ENCODE data around the gene PLAAT3. TPM values are rescaled to one million over a fixed set of nuclear protein-coding genes. Genes with fewer than 3 reads are reported as not detected.
"Not testable (repeated sequence)": the region's sequence is repeated elsewhere in the genome, so short reads cannot be mapped to it uniquely, and the experiment has no call there.

Gene PLAAT3
- total RNA-seq, 2 experiments from 2014 or later = 9.7 to 10.4 TPM

DNA sequence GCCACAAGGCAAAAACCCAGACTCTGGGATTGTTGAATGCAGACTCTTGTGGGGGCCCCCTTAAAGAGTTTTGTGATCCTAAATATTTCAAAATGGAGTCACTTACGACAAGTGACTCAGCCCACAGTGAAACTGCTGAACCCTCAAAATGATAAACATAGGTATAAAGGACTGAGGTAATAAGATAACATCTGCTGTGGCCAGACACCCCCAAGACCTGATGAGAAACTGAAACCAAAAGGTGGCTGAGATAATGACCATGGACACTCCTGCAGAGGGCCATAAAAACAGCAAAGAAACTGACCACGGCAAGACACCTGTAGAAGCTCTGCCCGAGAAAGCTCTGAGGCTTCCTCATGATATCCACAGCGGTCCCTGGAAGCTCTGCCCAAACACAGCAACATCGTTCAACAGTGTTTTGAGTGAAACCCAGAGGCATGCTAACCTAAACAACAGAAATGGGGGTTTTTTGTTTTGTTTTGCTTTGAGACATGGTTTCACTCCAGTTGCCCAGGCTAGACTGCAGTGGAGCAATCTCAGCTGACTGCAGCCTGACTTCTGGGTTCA is 79.3 kb downstream of the PLAAT3 start:
- peaks cover 74% of the 10 kb centered on the region for H3K4me1 Mint-ChIP-seq (ENCODE audit: low read depth)
- DNase-seq (peak; percentile 44), ATAC-seq (peak; percentile 12)
- H3K9me3 Mint-ChIP-seq (ENCODE audit: insufficient read depth) = no peaks in the 10 kb centered on the region
- H3K36me3 Mint-ChIP-seq (ENCODE audit: low read depth) = peaks cover 3% of the 10 kb centered on the region
- H3K27me3 Mint-ChIP-seq (ENCODE audit: low read depth) = no peaks in the 10 kb centered on the region
- H3K4me3 Mint-ChIP-seq = peak overlapping the region; percentile 42
- ChIA-PET POLR2A (interaction anchor here (3.5 to 6.2 kb wide), 2 partner anchors 17 to 30 kb away, joined by 27 to 106 read pairs; partner anchors contain the start of gene PLAAT2), CTCF (interaction anchor here (0.6 to 4.3 kb wide), 4 partner anchors 16 to 101 kb away, joined by 3 to 30 read pairs (median 12); no protein-coding TSS in a partner anchor)
- peak overlapping the region; percentile 92 for H3K27ac Mint-ChIP-seq

- Mint-ChIP-seq H3K4me3 (no peak overlapping the region), H3K27ac (peak overlapping the region; percentile 47), H3K9me3 (ENCODE audit: insufficient read depth) (no peaks in the 10 kb centered on the region), H3K4me1 (ENCODE audit: low read depth) (peaks cover 82% of the 10 kb centered on the region), H3K36me3 (ENCODE audit: low read depth) (peaks cover 3% of the 10 kb centered on the region), H3K27me3 (ENCODE audit: low read depth) (no peaks in the 10 kb centered on the region)
- ChIA-PET CTCF (interaction anchor here (0.9 to 2.8 kb wide), 3 partner anchors 17 to 102 kb away, joined by 3 to 12 read pairs (median 4); no protein-coding TSS in a partner anchor), POLR2A (interaction anchor here (1.1 kb wide), 1 partner anchor 17 kb away, joined by 5 read pairs; no protein-coding TSS in a partner anchor)
- ATAC-seq = no peak
- no peak for DNase-seq
These were observed 80.2 kb downstream of the PLAAT3 start for GRCh38 chr11:63534076-63534475.

DNA sequence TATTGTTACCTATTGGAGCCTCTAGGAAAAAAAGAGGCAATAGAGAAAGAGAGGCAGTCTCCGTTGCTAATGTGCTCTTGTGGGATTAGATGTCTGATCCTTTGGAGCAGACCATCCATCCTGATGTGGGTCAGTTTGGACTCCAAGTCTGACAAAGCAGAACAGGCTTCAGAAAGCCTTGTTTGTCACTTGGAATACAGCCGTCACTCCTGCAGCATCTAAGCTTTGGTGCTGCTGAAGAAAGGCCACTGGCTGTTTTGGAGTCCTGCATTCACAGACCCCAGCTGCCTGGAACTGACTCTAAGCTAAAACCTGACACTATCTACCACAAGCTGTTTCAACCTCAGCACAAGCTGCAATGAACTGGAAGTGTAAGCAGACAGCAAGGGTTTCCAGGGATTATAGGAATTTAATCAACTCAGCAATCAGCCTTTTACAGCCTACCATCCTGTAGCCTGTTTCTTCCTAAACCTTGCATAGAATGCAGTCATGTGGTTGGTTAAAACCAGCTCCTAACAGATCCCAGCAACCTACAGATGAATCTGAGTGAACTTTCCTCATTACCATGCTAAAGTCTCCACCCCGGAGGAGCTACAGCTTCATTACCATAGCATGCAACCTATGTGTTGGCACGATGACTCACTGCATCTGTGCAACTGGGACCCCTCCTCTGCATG is 81.3 kb downstream of the PLAAT3 start:
- ATAC-seq (no peak), DNase-seq (no peak)
- Mint-ChIP-seq H3K4me3 (no peak overlapping the region), H3K4me1 (ENCODE audit: low read depth) (peaks cover 79% of the 10 kb centered on the region), H3K36me3 (ENCODE audit: low read depth) (no peaks in the 10 kb centered on the region), H3K27ac (no peak overlapping the region), H3K27me3 (ENCODE audit: low read depth) (no peaks in the 10 kb centered on the region), H3K9me3 (ENCODE audit: insufficient read depth) (no peaks in the 10 kb centered on the region)
- CTCF ChIA-PET = interaction anchor here (0.9 to 2.8 kb wide), 5 partner anchors 16 to 103 kb away, joined by 3 to 12 read pairs (median 3); no protein-coding TSS in a partner anchor
- POLR2A ChIA-PET = no interaction called here

DNA sequence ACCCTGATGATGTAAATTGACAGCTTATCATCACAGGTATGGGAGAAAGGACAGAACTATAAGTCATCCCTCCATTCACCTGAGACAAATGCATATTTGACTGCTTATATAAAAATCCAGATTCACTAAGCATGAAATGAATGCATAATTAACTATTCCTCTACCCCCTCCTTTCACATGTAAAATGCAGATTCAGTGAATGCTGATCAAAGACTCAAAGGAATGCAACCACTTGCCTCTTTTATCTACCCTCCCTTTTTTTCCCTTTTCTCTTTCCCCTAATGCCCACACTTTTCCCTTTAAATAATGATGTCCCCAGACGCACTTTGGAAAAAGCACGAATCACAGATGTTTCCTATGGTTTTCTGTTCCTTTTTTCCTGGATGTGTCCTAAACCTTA is 82.1 kb downstream of the PLAAT3 start:
- peak overlapping the region; percentile 48 for H3K27ac Mint-ChIP-seq
- no peaks in the 10 kb centered on the region for H3K36me3 Mint-ChIP-seq (ENCODE audit: low read depth)
- ATAC-seq = no peak
- peak overlapping the region; percentile 20 for H3K4me3 Mint-ChIP-seq
- peaks cover 71% of the 10 kb centered on the region for H3K4me1 Mint-ChIP-seq (ENCODE audit: low read depth)
- no peaks in the 10 kb centered on the region for H3K27me3 Mint-ChIP-seq (ENCODE audit: low read depth)
- POLR2A ChIA-PET = interaction anchor here (1.4 kb wide), 1 partner anchor 19 kb away, joined by 4 read pairs; no protein-coding TSS in a partner anchor
- DNase-seq = no peak
- H3K9me3 Mint-ChIP-seq (ENCODE audit: insufficient read depth) = no peaks in the 10 kb centered on the region
- CTCF ChIA-PET = interaction anchor here (0.8 to 1.4 kb wide), 5 partner anchors 17 to 107 kb away, joined by 3 to 8 read pairs (median 3); no protein-coding TSS in a partner anchor

- peak; percentile 91 for ATAC-seq
- ChIA-PET POLR2A (interaction anchor here (0.6 to 1.4 kb wide), 2 partner anchors 20 to 650 kb away, joined by 3 to 4 read pairs; no protein-coding TSS in a partner anchor), CTCF (interaction anchor here (0.8 to 1.1 kb wide), 3 partner anchors 52 to 207 kb away, joined by 3 to 8 read pairs (median 3); no protein-coding TSS in a partner anchor)
- H3K36me3 Mint-ChIP-seq (ENCODE audit: low read depth); H3K9me3 Mint-ChIP-seq (ENCODE audit: insufficient read depth); H3K27me3 Mint-ChIP-seq (ENCODE audit: low read depth): not testable (repeated sequence)
- Mint-ChIP-seq H3K27ac (peak overlapping the region; percentile 68), H3K4me3 (peak overlapping the region; percentile 51), H3K4me1 (ENCODE audit: low read depth) (peaks cover 65% of the 10 kb centered on the region)
- DNase-seq = peak; percentile 85
These were observed 83.0 kb downstream of the PLAAT3 start for GRCh38 chr11:63531074-63531792.

DNA sequence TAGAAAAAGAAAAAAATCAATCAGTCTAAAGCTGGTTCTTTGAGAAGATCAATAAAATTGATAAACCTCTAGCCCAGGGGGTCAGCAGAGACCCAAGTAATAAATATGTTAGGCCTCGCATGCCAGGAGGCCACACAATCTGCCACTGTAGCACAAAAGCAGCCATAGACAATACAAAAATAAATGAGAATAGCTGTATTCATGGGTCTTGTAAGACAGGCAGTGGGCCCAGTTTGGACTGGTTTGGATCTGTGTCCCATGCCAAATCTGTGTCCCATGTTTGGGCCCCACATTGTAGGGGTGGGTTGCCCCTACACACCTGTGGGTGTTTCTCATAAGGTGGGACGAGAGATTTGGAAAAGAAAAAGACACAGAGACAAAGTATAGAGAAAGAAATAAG is 84.2 kb downstream of the PLAAT3 start:
- Mint-ChIP-seq H3K27me3 (ENCODE audit: low read depth) (no peaks in the 10 kb centered on the region), H3K36me3 (ENCODE audit: low read depth) (no peaks in the 10 kb centered on the region), H3K9me3 (ENCODE audit: insufficient read depth) (no peaks in the 10 kb centered on the region), H3K27ac (no peak overlapping the region), H3K4me1 (ENCODE audit: low read depth) (peaks cover 53% of the 10 kb centered on the region), H3K4me3 (no peak overlapping the region)
- ATAC-seq (no peak), DNase-seq (no peak)
- POLR2A ChIA-PET = no interaction called here
- CTCF ChIA-PET = interaction anchor here (1.8 kb wide), 1 partner anchor 51 kb away, joined by 9 read pairs; no protein-coding TSS in a partner anchor

- not testable (repeated sequence) for H3K27me3 Mint-ChIP-seq (ENCODE audit: low read depth); H3K4me3 Mint-ChIP-seq; ATAC-seq; H3K27ac Mint-ChIP-seq; H3K36me3 Mint-ChIP-seq (ENCODE audit: low read depth); H3K9me3 Mint-ChIP-seq (ENCODE audit: insufficient read depth); DNase-seq
- peaks cover 48% of the 10 kb centered on the region for H3K4me1 Mint-ChIP-seq (ENCODE audit: low read depth)
- ChIA-PET CTCF (interaction anchor here (0.9 to 1.8 kb wide), 2 partner anchors 45 to 50 kb away, joined by 3 to 9 read pairs; no protein-coding TSS in a partner anchor), POLR2A (interaction anchor here (0.6 kb wide), 1 partner anchor 22 kb away, joined by 3 read pairs; no protein-coding TSS in a partner anchor)
These were observed 84.9 kb downstream of the PLAAT3 start for GRCh38 chr11:63529373-63529772.

DNA sequence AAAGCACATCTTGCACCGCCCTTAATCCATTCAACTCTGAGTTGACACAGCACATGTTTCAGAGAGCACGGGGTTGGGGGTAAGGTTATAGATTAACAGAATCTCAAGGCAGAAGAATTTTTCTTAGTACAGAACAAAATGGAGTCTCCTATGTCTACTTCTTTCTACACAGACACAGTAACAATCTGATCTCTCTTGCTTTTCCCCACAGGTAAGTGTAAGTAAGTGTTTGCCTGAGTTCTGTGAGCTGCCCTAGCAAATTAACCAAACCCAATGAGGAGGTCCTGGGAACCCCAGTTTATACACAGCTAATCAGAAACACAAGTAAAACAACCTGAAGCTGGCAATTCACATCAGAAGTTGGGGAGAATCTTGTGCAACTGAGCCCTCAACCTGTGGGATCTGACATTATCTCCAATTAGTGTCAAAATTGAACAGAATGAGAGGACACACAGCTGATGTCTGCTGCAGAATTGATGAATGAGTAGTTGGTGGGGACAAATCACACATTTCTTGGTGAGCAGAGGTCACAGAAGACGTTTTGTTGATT is 85.4 kb downstream of the PLAAT3 start:
- peaks cover 42% of the 10 kb centered on the region for H3K4me1 Mint-ChIP-seq (ENCODE audit: low read depth)
- not testable (repeated sequence) for DNase-seq; ATAC-seq; H3K9me3 Mint-ChIP-seq (ENCODE audit: insufficient read depth); H3K27ac Mint-ChIP-seq; H3K36me3 Mint-ChIP-seq (ENCODE audit: low read depth); H3K27me3 Mint-ChIP-seq (ENCODE audit: low read depth); H3K4me3 Mint-ChIP-seq
- ChIA-PET POLR2A (interaction anchor here (0.6 kb wide), 1 partner anchor 23 kb away, joined by 3 read pairs; no protein-coding TSS in a partner anchor), CTCF (interaction anchor here (0.9 to 1.8 kb wide), 2 partner anchors 46 to 50 kb away, joined by 3 to 9 read pairs; no protein-coding TSS in a partner anchor)

DNA sequence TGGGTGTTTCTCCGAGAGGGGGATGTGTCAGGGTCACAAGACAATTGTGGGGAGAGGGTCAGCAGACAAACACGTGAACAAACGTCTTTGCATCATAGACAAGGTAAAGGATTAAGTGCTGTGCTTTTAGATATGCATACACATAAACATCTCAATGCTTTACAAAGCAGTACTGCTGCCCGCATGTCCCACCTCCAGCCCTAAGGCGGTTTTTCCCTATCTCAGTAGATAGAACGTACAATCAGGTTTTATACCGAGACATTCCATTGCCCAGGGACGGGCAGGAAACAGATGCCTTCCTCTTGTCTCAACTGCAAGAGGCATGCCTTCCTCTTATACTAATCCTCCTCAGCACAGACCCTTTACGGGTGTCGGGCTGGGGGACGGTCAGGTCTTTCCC is 86.1 kb downstream of the PLAAT3 start:
- H3K27ac Mint-ChIP-seq; H3K9me3 Mint-ChIP-seq (ENCODE audit: insufficient read depth); H3K36me3 Mint-ChIP-seq (ENCODE audit: low read depth); H3K4me3 Mint-ChIP-seq; POLR2A ChIA-PET; ATAC-seq; H3K27me3 Mint-ChIP-seq (ENCODE audit: low read depth); DNase-seq: not testable (repeated sequence)
- peaks cover 35% of the 10 kb centered on the region for H3K4me1 Mint-ChIP-seq (ENCODE audit: low read depth)
- CTCF ChIA-PET = interaction anchor here (1.8 kb wide), 1 partner anchor 49 kb away, joined by 9 read pairs; no protein-coding TSS in a partner anchor

- no peaks in the 10 kb centered on the region for H3K27me3 Mint-ChIP-seq (ENCODE audit: low read depth)
- POLR2A ChIA-PET = no interaction called here
- no peak for ATAC-seq
These were observed 86.6 kb downstream of the PLAAT3 start for GRCh38 chr11:63527667-63528066.

More at GRCh38 chr11:63527667-63528066, 86.6 kb downstream of the PLAAT3 start:
- H3K27ac Mint-ChIP-seq = no peak overlapping the region
- H3K4me1 Mint-ChIP-seq (ENCODE audit: low read depth) = peaks cover 31% of the 10 kb centered on the region
- peaks cover 1% of the 10 kb centered on the region for H3K36me3 Mint-ChIP-seq (ENCODE audit: low read depth)
- no peak overlapping the region for H3K4me3 Mint-ChIP-seq
- CTCF ChIA-PET = interaction anchor here (1.0 kb wide), 1 partner anchor 37 kb away, joined by 3 read pairs; no protein-coding TSS in a partner anchor
- DNase-seq = no peak
- peaks cover 7% of the 10 kb centered on the region for H3K9me3 Mint-ChIP-seq (ENCODE audit: insufficient read depth)

All from activated CD8-positive, alpha-beta T cell treated with anti-CD3 and anti-CD28 coated beads, Interleukin-2, amount 10 ng/mL, durations not matched to agents 7 days and 5 days (primary cell).